Measurements from ENCODE around the gene SCARF2. TPM values are rescaled to one million over a fixed set of nuclear protein-coding genes. Genes with fewer than 3 reads are reported as not detected.

The SCARF2 gene
- total RNA-seq, 1 experiment from 2014 or later, result 10.8 TPM

DNA sequence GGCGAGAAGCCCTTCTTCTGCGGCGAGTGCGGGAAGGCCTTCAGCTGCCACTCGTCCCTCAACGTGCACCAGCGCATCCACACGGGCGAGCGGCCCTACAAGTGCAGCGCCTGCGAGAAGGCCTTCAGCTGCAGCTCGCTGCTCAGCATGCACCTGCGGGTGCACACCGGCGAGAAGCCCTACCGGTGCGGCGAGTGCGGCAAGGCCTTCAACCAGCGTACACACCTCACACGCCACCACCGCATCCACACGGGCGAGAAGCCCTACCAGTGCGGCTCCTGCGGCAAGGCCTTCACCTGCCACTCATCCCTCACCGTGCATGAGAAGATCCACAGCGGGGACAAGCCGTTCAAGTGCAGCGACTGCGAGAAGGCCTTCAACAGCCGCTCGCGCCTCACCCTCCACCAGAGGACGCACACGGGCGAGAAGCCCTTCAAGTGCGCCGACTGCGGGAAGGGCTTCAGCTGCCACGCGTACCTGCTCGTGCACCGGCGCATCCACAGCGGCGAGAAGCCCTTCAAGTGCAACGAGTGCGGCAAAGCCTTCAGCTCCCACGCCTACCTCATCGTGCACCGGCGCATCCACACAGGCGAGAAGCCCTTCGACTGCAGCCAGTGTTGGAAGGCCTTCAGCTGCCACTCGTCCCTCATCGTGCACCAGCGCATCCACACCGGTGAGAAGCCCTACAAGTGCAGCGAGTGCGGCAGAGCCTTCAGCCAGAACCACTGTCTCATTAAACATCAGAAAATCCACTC is 31.5 kb downstream of the SCARF2 start:
- no peak overlapping the region for H3K4me3 Mint-ChIP-seq
- WGBS (ENCODE audit: extremely low coverage, insufficient read length, low lambda C conversion rate), result no CpG with 5 or more reads among the region's 62 CpGs

More for the DNA sequence above, 31.5 kb downstream of the SCARF2 start:
- peak; percentile 33 for DNase-seq
- Histone ChIP-seq H2BK15ac (ENCODE audit: low read depth, low read length) (no peak overlapping the region), H3T11ph (ENCODE audit: low read length) (no peak overlapping the region), H3K4ac (ENCODE audit: low read depth, low read length) (no peak overlapping the region), H3K14ac (ENCODE audit: insufficient read depth, low read length) (no peak overlapping the region), H3K27me3 (ENCODE audit: insufficient read depth, low read length) (no peaks in the 10 kb centered on the region), H4K20me1 (ENCODE audit: control insufficient read depth, insufficient read depth, insufficient read length) (no peaks in the 10 kb centered on the region), H3K9ac (ENCODE audit: extremely low read depth, insufficient read length, low read length) (no peak overlapping the region), H3K18ac (ENCODE audit: insufficient read length, low read depth, low read length) (no peak overlapping the region), H4K91ac (ENCODE audit: insufficient read length, low read depth, low read length) (no peak overlapping the region), H4K8ac (replicated peaks; ENCODE audit: insufficient read length, low read depth, low read length) (no peak overlapping the region), H2AK5ac (ENCODE audit: insufficient read length, low read length) (no peak overlapping the region), H3K4me1 (ENCODE audit: insufficient read depth, low read length) (no peaks in the 10 kb centered on the region), H3K4me2 (ENCODE audit: insufficient read depth, insufficient read length, low read length) (no peak overlapping the region), H3K23me2 (ENCODE audit: insufficient read length, low read depth, low read length, poor library complexity, severe bottlenecking) (no peaks in the 10 kb centered on the region), H3K27ac (ENCODE audit: insufficient read length, low read depth, low read length) (no peak overlapping the region), H4K5ac (ENCODE audit: insufficient read length, low read depth, low read length) (no peak overlapping the region), H3K9me3 (ENCODE audit: control insufficient read depth, low read depth, low read length) (no peaks in the 10 kb centered on the region), H2BK12ac (ENCODE audit: insufficient read length, low read depth, low read length) (no peak overlapping the region), H3K56ac (ENCODE audit: insufficient read length, low read depth, low read length) (no peak overlapping the region), H2AFZ (ENCODE audit: low read length) (no peak overlapping the region), H3K23ac (ENCODE audit: insufficient read length, low read depth, low read length) (no peak overlapping the region), H2BK120ac (ENCODE audit: low read depth, low read length, poor library complexity, severe bottlenecking) (no peak overlapping the region), H3K79me1 (ENCODE audit: insufficient read depth, low read depth, low read length, poor library complexity, severe bottlenecking) (no peaks in the 10 kb centered on the region), H2BK5ac (ENCODE audit: insufficient read length, low read length) (no peak overlapping the region), H3K79me2 (ENCODE audit: insufficient read depth, low read length) (no peaks in the 10 kb centered on the region), H2BK20ac (ENCODE audit: low read depth, low read length, poor library complexity, severe bottlenecking) (no peak overlapping the region)
- Mint-ChIP-seq H3K9me3 (no peaks in the 10 kb centered on the region), H3K36me3 (ENCODE audit: insufficient read depth in 1 of 3, low read depth in 3 of 3) (peaks cover 30 to 53% (median 43%) of the 10 kb centered on the region in 3 experiments; a peak in 6 of 7 replicates), H3K27ac (no peak overlapping the region), H3K27me3 (ENCODE audit: low read depth) (no peaks in the 10 kb centered on the region), H3K4me1 (no peaks in the 10 kb centered on the region)
- TF ChIP-seq CTCF (conservative IDR thresholded peaks at IDR 0.05), result no peak
